ENCODE results near the gene KIAA1958.

- no peak for TF ChIP-seq POLR2A (IDR thresholded peaks at IDR 0.05)
- TF ChIP-seq, protein P1, sequence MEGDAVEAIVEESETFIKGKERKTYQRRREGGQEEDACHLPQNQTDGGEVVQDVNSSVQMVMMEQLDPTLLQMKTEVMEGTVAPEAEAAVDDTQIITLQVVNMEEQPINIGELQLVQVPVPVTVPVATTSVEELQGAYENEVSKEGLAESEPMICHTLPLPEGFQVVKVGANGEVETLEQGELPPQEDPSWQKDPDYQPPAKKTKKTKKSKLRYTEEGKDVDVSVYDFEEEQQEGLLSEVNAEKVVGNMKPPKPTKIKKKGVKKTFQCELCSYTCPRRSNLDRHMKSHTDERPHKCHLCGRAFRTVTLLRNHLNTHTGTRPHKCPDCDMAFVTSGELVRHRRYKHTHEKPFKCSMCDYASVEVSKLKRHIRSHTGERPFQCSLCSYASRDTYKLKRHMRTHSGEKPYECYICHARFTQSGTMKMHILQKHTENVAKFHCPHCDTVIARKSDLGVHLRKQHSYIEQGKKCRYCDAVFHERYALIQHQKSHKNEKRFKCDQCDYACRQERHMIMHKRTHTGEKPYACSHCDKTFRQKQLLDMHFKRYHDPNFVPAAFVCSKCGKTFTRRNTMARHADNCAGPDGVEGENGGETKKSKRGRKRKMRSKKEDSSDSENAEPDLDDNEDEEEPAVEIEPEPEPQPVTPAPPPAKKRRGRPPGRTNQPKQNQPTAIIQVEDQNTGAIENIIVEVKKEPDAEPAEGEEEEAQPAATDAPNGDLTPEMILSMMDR (IDR thresholded peaks at IDR 0.05), result no peak
Measured at GRCh38 chr9:112489039-112489546, 2.5 kb downstream of the KIAA1958 start.
